HG03442 (cell line): ENCODE data around the gene AKR1E2.

Experiments used
- ATAC-seq: cut with Tn5 transposase; IDR thresholded peaks from one replicate; pipeline ENCODE4 v1.9.1; 2021; ENCODE audit warnings: mild to moderate bottlenecking, moderate library complexity; ENCODE audit not compliant: unreplicated experiment

AKR1E2 gene

DNA sequence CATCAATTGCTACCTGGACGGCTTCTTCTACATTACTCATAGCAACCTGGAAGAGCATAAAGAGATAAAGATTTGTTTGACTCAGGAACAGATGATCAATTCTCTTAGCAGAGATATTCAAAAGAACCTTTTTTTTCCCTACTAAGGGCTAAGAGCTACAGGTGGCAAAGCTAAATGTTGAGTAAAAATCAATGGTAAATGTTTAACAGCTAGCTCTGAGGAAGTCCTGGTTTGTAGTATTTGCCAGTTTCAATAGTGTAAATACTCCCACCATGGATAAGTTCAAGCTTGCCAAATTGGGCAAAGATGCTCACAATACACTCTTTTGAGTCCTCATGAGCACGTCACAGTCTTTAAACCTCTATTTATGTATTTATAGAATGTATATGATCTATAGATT is 64.0 kb downstream of the AKR1E2 start:
- ATAC-seq: no peak

DNA sequence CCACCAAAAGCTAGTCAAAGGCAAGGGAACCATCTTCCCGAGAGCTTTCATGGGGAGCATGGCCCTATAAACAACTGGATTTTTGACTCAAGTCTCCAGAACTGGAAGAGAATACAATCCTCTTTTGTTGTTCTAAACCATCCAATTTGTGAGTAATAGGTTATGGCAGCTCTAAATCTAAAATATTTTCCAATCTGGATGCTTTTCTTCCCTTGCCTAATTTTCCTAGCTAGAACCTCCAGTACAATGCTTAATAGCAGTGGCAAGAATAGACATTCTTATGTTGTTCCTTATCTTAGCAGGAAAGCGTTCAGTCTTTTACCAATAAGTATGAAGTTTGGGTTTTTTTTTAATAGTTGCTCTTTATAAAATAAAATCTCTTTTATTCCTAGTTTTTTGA is 66.7 kb downstream of the AKR1E2 start:
- ATAC-seq: no peak

DNA sequence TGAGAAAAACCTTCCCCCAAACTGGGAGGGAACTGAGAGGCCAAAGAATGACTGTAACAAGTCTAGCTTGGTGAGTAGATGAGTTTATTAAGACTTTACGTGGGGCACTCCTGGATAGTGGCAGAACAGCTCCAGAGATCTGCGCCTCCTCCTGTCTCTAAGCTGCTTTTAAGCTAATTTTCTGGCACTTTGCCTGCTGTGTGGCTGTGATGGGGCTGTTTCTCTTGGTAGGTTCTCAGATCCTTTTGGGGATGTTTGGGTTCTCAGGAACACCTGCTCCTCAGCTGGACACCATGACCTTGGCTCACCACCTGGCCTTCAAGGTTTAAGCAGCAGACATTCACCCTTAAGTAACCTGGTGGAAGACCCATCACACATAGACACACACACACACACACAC is 68.3 kb downstream of the AKR1E2 start:
- ATAC-seq: no peak
